ENCODE data around the gene MDH2. TPM values are rescaled to one million over a fixed set of nuclear protein-coding genes. Genes with fewer than 3 reads are reported as not detected.
"Not testable (repeated sequence)": the region's sequence is repeated elsewhere in the genome, so short reads cannot be mapped to it uniquely, and the experiment has no call there.

MDH2 gene, protein sequence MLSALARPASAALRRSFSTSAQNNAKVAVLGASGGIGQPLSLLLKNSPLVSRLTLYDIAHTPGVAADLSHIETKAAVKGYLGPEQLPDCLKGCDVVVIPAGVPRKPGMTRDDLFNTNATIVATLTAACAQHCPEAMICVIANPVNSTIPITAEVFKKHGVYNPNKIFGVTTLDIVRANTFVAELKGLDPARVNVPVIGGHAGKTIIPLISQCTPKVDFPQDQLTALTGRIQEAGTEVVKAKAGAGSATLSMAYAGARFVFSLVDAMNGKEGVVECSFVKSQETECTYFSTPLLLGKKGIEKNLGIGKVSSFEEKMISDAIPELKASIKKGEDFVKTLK
- total RNA-seq, result 376 TPM
- long read RNA-seq, transcript MDH2-201 (9 exons, 2,209 nt), result major isoform, 424 of 488 reads
- long read RNA-seq, partial matches to known transcripts, result 57 of 488 reads
- long read RNA-seq, other reads (novel, unspliced or antisense), result 3 of 488 reads

DNA sequence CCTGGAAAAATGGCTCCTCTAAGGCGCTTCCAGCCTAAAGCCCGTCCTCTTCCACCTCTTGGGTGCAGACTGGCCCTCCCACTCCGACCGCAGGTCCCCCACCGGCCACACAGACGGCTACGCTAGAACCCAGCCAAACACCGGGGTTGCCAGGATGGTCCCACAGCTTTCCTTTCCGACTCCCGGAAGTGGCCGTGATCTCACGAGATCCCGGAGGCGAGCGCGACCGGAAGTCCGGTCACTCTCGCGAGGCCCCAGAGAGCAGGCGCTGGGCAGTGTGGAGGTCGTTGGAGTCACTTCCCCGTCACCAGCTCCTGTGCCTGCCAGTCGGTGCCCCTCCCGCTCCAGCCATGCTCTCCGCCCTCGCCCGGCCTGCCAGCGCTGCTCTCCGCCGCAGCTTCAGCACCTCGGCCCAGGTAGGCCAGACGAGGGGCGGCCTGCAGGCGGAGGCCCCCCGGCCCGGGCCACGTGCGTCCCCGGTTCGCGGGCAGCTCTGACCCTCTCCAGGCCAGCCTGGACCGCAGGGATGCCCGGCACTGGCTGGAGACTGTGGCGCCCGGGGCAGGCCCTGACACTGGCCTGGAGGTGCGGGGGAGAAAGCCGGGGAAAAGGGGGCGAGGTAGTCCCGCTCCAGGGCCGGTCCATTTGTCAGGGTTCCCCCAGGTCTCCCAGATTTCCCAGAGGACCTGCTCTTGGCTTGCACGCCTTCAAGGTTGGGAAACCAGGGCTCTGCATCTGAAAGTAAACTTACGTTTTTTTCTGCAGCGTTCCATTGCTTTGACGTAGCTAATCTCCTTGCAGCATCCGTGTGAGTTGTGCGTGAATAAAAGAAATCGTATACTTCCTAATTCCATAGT is at the start of gene MDH2, which contains the start of gene STYXL1:
Gene MDH2 (plus strand): TSS at position 296 of the 857 bp plus-strand sequence. CDS start 55 bp downstream, at position 351.
Gene STYXL1 (minus strand): TSS at position 190 of the 857 bp plus-strand sequence. CDS start 17,477 bp downstream, outside the sequence.
- peak; percentile 97 for DNase-seq (ENCODE audit: low spot score)
- intact Hi-C loops (cut with DNase I), result no loop called here

DNA sequence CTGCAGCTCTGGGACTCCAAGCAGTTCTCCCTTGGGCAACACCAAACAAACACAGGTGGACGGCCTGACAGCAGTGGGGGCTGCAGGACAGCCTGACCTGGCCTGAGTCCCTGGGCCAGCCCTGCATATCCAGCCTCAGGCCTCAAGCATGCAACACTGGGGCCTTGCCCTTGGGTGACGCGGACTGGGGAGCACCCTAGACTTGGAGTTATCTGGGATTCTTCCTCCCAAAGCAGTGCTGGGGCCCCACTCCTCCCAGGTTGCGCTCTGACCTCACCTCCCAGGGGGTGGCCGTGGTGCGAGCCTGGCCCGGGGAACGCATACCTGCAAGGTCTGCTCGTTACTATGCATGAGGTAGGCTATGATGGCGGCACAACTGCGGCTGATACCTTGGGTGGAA is 47.3 kb upstream of the MDH2 start:
- intact Hi-C loops (cut with DNase I), result no loop called here
- no peak for DNase-seq (ENCODE audit: low spot score)

DNA sequence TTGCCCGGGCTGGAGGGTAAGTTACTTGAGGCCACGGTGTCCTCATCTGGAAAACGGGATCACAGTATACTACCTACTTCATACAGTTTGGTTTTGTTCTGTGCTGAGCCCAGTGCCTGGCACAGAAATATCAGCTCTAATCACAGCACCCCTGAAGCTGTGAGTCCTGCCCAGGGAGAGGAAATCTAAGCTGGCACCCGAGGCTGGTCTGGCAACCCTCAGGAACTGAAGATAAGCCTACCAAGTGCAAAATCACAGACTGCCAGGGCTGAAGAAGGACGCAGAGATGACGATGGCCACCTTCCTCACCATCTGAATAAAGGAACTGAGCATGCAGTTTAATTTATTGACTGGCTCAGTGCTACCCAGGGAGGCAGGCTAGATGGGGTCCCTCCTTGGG is 45.8 kb upstream of the MDH2 start:
- DNase-seq (ENCODE audit: low spot score), result no peak
- intact Hi-C loops (cut with DNase I), result no loop called here

DNA sequence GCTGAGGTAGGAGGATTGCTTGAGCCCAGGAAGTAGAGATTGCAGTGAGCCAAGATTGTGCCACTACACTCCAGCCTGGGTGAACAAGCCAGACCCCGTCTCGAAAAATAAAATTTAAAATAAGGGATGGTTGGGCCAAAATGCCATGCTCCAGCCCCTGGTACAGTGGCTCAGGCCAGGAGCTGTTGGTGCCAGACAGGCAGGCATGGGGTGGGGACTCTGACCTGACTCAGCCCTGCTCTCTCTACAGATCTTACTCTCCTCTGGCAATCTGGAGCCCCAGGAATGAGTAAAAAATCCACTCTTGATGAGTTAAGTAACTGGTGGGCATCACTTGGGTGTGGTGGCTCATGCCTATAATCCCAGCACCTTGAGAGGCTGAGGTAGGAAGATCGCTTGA is 45.1 kb upstream of the MDH2 start:
- no peak for DNase-seq (ENCODE audit: low spot score)
- intact Hi-C loops (cut with DNase I), result no loop called here

DNA sequence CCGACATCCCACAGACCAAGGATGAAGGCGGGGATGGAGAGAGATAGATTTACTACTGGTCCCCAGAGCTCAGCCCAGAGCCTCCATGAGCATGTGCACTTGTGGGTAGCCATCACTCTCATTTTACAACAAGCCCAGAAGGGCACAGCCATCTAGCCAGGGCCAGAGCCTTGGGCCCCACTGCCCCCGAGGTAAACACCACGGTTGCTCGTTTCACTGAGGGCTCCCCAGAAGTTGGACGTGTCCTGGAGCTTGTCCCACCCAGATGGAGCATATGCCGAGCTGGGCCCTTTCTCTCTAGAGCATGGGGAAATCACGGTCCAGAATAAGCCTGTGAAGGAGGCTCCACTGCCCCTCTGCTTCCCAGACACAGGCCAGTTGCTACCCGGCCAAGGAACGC is 44.6 kb upstream of the MDH2 start:
- DNase-seq (ENCODE audit: low spot score), result no peak
- intact Hi-C loops (cut with DNase I), result no loop called here

DNA sequence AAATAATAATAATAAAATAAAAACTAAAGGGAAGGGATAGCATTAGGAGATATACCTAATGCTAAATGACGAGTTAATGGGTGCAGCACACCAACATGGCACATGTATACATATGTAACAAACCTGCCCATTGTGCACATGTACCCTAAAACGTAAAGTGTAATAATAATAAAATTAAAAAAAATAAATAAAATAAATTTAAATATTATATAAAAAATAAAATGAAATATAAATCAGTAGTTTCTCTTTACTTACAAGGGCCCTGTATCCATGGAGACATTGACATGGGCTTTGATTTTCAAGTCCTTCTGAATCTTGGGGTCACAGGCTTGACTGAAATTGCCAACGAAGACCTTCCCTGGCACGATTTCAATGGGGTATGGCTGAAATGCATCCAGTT is 42.9 kb upstream of the MDH2 start:
- intact Hi-C loops (cut with DNase I); DNase-seq (ENCODE audit: low spot score): not testable (repeated sequence)

DNA sequence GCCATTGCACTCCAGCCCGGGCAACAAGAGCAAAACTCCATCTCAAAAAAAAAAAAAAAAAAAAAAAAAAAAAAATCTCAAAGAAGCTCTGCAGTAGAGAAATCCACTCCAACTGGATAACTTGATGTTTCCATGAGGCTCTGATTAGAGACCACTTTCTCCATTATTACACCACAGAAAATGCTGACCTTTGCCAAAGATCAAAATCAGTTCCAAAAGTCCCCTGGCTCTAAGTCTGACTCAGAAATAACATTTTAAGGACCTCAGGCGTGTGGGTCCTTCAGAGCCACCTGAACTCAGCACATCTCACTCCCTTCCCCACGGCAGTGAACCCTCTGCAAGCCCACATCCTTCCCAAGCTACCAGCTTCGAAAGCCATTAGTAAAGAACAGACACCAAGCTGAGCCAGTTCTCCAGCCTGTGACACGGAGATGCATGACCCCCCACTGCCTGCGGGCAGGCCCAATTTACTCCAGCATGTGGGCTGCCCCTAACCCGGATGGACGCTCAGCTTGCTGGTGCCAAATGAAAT is 39.7 kb upstream of the MDH2 start:
- intact Hi-C loops (cut with DNase I), result no loop called here
- no peak for DNase-seq (ENCODE audit: low spot score)

DNA sequence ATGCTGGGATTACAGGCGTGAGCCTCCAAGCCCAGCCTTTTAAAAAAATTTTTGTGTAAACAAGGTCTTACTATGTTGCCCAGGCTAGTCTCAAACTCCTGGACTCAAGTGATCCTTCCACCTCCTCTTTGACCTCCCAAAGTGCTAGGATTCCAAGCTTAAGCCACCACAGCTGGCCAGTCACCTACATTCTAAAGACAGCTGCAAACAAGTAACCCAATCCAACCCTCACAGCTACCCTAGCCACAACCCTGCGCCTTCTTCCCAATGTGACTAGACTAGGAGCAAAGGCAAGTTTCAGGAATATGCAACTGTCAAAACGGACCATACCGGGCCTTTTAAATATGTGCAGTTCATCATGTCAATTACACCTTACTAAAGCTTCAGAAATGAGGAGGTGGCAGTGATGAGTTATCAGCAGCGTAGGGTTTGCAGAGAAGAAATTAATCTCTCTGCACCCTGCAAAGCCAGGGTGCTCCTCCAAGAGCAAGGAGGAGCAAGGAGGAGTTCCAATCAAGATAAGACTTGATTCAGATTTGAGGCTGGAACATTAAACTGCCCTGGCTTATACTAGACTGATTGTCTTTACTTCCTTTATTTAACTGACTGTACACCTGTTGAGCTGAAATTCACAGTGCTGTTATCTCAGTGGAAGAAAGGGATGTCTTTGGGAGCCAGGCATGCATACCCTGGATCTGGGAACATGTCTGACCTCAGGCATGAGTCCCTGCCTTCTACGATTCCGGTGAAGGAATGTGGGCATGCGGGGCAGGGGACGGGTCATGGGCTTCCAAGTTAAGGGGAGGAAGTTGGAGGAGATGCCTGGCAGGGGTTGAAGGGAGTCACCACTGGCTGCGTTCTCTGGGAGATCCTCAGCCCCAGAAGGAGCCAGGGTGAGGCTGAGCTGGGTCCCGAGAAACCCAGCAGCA is 38.0 kb upstream of the MDH2 start:
- intact Hi-C loops (cut with DNase I), result loop anchor here (5.0 kb wide), 1 partner anchor 48 kb away; no protein-coding TSS in a partner anchor
- no peak for DNase-seq (ENCODE audit: low spot score)

DNA sequence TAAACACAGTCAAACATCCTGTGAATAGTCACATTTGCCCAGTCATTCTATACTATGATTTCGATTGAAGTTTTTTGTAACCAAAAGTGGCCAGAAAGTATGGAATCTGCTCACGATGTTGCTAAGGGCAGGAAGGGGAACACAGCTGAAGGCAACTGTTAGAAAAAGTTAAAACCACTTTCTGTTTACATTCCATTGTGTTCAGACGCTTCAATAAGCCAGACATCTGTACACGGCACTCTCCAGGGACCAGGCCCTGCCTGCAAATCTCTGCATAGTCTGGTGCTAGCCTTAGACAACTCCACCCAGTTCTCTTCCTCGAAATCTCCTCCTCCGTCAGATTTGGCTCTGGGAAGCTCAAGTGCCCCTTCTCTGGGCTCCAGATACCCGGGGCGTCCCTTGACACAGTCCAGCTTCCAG is 36.5 kb upstream of the MDH2 start:
- intact Hi-C loops (cut with DNase I), result loop anchor here (5.0 kb wide), 1 partner anchor 49 kb away; no protein-coding TSS in a partner anchor
- DNase-seq (ENCODE audit: low spot score), result no peak

DNA sequence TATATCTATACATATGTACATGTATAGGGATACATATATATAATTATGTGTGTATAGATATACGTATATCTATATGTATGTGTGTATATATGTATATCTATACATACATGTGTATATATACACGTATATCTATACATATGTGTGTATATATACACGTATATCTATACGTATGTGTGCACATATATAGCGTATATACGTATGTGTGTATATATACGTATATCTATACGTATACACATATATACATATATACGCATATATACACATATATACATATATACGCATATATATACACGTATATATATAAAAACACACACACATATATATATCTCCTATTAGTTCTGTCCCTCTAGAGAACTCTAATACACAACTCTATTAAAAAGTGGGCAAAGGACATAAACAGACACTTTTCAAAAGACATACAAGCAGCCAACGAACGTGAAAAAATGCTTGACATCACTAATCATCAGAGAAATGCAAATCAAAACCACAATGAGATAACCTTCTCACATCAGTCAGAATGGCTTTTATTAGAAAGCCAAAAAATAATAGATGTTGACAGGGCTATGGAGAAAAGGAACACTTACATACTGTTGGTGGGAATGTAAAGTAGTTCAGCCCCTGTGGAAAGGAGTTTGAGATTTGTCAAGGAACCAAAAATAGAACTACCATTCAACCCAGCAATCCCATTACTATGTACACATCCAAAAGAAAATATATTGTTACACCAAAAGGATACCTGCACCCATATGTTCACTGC is 31.5 kb upstream of the MDH2 start:
- intact Hi-C loops (cut with DNase I), result loop anchor here (5.0 kb wide), 1 partner anchor 69 kb away; no protein-coding TSS in a partner anchor
- DNase-seq (ENCODE audit: low spot score), result no peak

DNA sequence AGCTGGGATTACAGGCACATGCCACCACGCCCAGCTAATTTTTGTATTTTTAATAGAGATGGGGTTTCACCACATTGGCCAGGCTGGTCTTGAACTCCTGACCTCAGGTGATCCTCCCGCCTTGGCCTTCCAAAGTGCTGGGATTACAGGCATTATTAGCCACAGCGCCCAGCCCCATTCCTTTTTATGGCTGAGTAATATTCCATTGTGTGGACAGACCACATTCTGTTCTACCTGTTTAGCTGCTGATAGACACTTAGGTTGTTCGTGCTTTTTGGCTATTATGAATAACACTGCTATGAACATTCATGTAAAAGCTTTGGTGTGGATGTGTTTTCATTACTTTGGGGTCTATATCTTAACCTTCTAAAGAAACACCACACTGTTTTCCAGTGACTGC is 29.4 kb upstream of the MDH2 start:
- not testable (repeated sequence) for DNase-seq (ENCODE audit: low spot score)
- intact Hi-C loops (cut with DNase I), result loop anchor here (5.0 kb wide), 1 partner anchor 71 kb away; no protein-coding TSS in a partner anchor

DNA sequence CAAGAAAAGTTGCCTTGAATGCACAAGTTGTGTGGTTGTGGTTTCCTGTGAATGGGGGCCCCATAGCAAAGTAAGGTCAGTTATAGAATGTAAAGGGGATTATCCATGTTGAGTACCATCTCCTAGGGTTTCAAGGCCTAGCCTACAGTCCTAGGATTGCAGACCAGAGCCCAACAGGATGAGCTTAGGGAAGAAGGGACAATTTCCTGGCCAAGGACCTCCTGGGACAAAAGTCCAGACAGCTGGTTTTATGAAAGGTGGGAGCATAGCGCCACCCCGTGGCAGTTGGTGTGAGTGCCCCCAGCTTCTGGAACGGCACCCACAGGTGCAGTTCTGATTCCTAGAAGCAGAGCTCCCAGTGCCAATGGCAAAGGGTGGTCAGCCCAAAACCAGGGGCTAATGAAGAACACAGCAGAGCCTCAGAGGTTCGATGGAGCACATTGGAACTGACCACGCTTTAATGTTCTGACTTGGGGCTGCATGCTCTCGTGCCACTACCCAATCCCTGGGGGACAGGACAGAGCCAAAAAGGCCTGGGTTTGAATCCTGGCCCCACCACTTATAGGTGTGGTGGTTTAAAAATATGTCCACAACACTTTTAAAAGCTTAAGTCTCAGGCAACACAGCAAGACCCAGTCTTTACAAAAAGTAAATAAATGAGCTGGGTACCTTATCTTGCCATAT is 27.7 kb upstream of the MDH2 start:
- intact Hi-C loops (cut with DNase I), result loop anchor here (1.0 kb wide), 1 partner anchor 154 kb away; no protein-coding TSS in a partner anchor
- peak; percentile 93 for DNase-seq (ENCODE audit: low spot score)

DNA sequence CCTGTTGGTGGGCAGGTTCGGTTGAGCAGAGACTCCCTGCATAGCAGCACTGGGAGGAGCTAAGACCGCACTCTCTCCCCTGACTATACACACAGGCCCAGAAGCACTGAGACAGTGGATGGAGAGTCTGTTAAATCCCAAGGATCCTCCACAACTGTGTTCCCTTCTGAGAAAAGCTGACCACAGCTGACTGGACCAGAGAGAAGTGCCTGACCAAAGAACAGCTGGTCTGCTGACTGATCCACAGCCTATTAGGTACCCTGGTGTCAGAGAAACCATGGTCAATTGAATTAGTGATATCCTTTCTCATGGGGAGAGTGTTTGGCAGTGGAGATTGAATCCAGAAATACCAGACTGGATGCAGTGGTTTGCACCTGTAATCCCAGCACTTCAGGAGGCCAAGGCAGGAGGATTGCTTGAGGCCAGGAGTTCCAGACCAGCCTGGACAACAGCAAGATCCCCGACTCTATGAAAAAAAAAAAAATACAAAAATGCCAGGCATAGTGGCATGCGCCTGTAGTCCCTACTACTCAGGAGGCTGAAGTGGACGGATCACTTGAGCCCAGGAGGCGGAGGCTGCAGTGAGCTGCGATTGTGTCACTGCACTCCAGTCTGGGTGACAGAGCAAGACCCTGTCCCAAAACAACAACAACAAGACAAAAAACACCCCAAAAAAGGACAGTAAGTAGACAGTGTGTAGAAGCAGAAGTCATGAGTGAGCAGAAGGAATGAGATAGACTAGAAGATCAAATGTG is 25.7 kb upstream of the MDH2 start:
- intact Hi-C loops (cut with DNase I), result no loop called here
- no peak for DNase-seq (ENCODE audit: low spot score)

DNA sequence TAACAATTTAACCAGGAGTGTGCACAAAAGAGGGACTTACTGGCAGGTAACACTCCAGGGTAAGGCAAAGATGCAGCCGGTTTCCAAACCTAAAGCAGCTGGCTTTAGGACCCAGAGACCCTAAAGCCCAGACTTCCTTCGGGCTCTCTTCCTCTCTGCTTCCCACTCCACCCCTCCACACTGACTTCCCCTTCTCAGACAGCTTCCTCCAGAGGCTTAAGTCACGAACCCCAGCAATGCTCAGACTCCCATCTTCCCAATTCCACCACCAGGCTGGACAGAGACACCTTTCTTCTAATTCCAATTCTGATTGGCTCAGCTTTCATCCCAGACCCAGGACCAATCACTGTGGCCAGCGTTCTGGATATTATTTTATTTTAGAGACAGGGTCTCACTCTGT is 24.9 kb upstream of the MDH2 start:
- intact Hi-C loops (cut with DNase I), result no loop called here
- DNase-seq (ENCODE audit: low spot score), result no peak

DNA sequence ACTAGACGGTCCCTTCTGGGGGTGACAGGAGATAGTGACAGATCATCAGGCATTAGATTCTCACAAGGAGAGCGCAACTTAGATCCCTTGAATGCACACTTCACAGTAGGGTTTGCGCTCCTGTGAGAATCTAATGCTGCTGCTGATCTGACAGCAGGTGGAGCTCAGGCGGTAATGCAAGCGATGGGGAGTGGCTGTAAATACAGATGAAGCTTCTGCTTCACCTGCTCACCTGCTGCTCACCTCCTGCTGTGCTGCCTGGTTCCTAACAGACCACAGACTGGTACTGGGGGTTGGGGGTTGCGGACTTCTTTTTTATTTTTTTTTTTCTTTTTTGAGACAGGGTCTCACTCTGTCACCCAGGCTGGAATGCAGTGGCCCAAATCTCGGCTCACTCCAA is 18.2 kb upstream of the MDH2 start:
- intact Hi-C loops (cut with DNase I); DNase-seq (ENCODE audit: low spot score): not testable (repeated sequence)

DNA sequence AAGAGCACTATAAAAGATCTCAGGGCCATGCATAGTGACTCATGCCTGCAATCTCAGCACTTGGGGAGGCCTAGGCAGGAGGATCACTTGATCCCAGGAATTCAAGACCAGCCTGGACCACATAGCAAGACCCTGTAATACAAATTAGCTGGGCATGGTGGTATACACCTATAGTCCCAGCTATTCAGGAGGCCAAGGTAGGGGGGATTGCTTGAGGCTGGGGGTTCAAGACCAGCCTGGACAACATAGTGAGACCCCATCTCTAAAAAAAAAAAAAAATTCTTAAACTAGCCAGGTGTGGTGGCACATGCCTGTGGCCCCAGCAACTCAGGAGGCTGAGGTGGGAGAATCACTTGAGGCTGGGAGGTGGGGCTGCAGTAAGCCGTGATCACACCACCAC is 15.9 kb upstream of the MDH2 start:
- intact Hi-C loops (cut with DNase I), result no loop called here

DNA sequence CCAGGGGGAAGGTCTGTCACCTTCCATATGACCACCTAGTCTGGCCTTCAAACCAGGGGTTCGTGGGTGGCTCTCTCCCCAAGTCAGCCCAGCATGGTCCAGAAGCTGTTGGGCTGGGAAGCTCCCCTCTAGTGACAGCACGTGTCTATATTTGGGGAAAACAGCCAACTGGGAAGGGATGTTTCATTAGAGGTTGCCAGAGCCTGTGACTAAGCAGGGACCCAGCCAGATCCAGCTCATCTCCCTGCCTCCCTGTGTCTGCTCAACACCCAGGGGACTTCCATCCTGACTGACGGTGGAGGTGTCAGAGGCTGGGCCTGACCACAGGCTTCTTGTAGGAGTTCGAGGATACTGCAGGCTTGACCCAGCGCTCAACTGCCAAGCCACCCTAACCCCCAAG is 10.6 kb upstream of the MDH2 start:
- intact Hi-C loops (cut with DNase I), result no loop called here
- DNase-seq (ENCODE audit: low spot score), result no peak

More for the DNA sequence above, 15.9 kb upstream of the MDH2 start:
- no peak for DNase-seq (ENCODE audit: low spot score)
